ENCODE measurements around the gene PLA2G4A.
"Not testable (repeated sequence)": the region's sequence is repeated elsewhere in the genome, so short reads cannot be mapped to it uniquely, and the experiment has no call there.

PLA2G4A gene

GRCh38 chr1:186875896-186876835, 47.4 kb downstream of the PLA2G4A start:
- DNase-seq, result no peak

- no peak for DNase-seq
These were observed 49.6 kb downstream of the PLA2G4A start for GRCh38 chr1:186878356-186878755.

- no peak for DNase-seq
These were observed 52.2 kb downstream of the PLA2G4A start for GRCh38 chr1:186880982-186881381.

- no peak for DNase-seq
These were observed 53.8 kb downstream of the PLA2G4A start for GRCh38 chr1:186882372-186883134.

GRCh38 chr1:186884251-186884650, 55.5 kb downstream of the PLA2G4A start:
- no peak for DNase-seq

- DNase-seq, result no peak
These were observed 58.5 kb downstream of the PLA2G4A start for GRCh38 chr1:186887203-186887602.

- DNase-seq, result no peak
These were observed 59.6 kb downstream of the PLA2G4A start for GRCh38 chr1:186888367-186888766.

- no peak for DNase-seq
These were observed 64.2 kb downstream of the PLA2G4A start for GRCh38 chr1:186892936-186893335.

GRCh38 chr1:186894415-186894814, 65.7 kb downstream of the PLA2G4A start:
- DNase-seq, result no peak

GRCh38 chr1:186896211-186896610, 67.5 kb downstream of the PLA2G4A start:
- no peak for DNase-seq

GRCh38 chr1:186897008-186897407, 68.3 kb downstream of the PLA2G4A start:
- no peak for DNase-seq

GRCh38 chr1:186899577-186899976, 70.8 kb downstream of the PLA2G4A start:
- DNase-seq, result no peak

- DNase-seq, result no peak
These were observed 71.2 kb downstream of the PLA2G4A start for GRCh38 chr1:186899977-186900376.

GRCh38 chr1:186900539-186901237, 71.9 kb downstream of the PLA2G4A start:
- DNase-seq, result no peak

GRCh38 chr1:186901631-186902030, 72.9 kb downstream of the PLA2G4A start:
- no peak for DNase-seq

GRCh38 chr1:186903374-186904136, 74.8 kb downstream of the PLA2G4A start:
- DNase-seq, result no peak

GRCh38 chr1:186904361-186904760, 75.6 kb downstream of the PLA2G4A start:
- DNase-seq, result no peak

GRCh38 chr1:186905561-186905960, 76.8 kb downstream of the PLA2G4A start:
- no peak for DNase-seq

- DNase-seq, result no peak
These were observed 86.8 kb downstream of the PLA2G4A start for GRCh38 chr1:186915555-186915954.

- not testable (repeated sequence) for DNase-seq
These were observed 88.5 kb downstream of the PLA2G4A start for GRCh38 chr1:186917106-186917786.

- not testable (repeated sequence) for DNase-seq
These were observed 92.6 kb downstream of the PLA2G4A start for GRCh38 chr1:186921386-186921785.

GRCh38 chr1:186922814-186923213, 94.1 kb downstream of the PLA2G4A start:
- DNase-seq, result not testable (repeated sequence)
